CD4-positive, alpha-beta T cell treated with Interleukin-21 for 1 hour (primary cell): Measurements from ENCODE around the gene CSRP1.
A peak's percentile ranks its signal among the peaks of the same experiment; 100 is the strongest.
"Not testable (repeated sequence)": the region's sequence is repeated elsewhere in the genome, so short reads cannot be mapped to it uniquely, and the experiment has no call there.

Experiments
- DNase-seq: peaks from one replicate; pipeline ENCODE4 v3.0.0-alpha.2; 2020

CSRP1 gene

DNA sequence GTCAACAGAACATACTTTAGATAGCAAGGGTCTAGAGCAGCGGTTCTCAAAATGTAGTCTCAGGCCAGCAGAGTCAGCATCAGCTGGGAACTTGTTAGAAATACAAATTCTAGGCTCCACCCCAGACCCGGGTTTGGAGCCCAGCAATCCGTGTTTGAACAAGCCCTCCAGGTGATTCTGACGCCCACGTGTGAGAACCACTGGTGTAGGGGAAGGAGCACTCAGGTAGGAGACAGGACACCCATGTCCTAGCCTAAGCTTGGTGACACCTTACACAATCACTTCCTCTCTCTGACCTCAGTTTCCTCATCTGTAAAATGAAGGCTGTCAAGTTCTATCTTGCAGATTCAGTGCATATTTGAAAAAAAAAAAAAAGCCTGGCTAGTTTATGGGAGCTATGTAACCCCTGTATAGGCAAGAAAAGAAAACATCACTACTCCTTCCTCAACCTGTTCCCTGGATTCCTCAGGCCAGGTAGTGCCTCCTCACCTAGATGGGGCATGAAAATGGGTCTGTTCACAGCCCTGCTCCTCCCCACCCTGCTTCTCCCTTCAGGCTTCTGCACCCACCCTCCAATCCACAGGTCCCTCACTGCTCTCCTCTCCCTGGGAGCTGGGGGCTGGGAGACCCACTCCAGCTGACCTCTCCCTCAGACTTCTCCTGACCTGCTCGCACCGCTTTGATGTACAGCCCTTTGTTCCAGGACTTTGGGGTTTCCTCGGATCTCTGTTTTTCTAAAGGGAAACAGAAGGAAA, 30.8 kb downstream of the CSRP1 start:
- DNase-seq: no peak

DNA sequence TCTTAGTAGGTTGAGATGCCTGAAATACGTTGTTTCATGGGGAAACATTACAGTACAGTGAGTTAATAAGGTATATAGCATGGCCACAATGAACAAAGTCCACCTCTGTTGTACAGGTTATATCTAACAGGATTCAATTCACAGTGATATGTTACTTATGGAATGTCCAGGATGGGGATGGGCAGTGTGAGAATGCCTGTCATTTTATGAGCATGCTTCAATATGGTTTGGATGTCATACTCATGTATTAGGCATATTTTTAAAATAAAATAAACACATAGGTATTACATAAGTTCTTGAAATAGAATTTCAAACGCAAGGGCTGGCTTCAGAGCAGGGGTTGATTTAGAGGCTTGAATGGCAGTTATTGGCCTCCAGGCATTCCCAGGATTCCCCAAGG, 31.8 kb downstream of the CSRP1 start:
- no peak for DNase-seq

DNA sequence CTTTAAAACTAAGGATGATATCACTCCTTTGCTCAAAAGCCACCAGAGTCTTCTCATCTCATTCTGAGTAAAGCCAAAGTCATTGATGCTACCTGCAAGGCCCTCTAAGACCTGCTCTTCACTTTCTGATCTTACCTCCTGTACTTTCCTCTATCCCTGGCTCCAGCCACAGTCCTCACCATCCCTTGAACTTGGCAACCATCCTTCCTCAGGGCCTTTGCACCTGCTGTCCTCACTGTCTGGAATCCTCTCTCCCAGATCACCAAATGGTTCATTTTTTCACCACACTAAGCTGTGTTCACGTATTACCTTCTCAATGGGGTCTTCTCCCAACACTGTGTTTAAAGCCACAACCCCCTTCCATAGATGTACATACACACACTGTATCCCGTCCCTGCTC, 33.6 kb downstream of the CSRP1 start:
- no peak for DNase-seq

DNA sequence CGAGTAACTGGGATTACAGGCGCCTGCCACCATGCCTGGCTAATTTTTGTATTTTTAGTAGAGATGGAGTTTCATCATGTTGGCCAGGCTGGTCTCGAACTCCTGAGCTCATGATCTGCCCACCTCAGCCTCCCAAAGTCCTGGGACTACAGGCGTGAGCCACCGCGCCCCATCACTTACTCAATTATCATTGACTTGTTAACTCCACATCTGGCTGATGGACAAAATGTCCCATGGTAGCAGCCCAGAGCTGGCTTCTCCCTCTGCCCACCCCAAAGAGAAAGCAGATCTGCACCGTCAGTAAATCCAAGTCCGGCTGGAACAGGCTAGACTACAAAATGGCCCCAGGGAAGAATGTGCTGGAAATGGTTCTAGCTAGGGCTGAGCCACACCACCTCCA, 34.6 kb downstream of the CSRP1 start:
- DNase-seq: not testable (repeated sequence)

DNA sequence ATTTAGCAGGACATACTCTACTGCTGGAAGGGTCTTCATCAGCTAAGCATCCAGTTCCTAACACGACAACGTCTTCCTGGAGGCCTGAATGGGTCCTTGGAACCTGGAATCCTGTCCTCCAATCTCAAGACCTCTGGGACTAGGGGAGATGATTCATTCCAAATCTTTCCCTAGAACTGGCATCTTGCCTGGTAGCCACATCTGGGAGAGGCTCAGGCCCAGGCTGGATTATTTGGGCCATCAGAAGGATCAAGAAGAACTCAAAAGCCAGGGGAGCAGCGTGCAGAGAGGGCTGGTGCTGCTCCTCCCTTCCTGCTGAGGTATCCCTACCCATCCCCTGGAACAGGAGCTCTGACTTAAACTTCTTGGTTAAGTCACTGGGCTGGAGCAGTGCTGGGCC, 35.2 kb downstream of the CSRP1 start:
- DNase-seq: no peak

DNA sequence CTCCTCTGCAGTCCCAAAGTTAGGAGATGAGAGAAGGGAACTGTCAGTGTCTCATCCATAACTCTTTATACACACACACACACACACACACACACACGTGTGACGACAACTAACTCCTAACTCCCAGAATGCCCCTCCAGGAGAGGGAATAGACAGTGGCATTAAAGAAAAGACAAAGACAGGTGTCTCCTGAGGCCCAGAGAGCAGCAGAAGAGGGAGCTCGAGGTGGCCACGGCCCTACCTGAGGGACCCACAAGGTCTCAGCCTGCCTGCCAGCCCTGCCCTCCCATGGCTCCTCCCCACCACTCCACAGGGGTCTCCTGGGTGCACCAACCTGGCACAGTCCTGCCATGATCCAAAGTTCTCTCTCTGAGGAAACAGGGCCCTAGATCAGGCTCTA, 36.3 kb downstream of the CSRP1 start:
- DNase-seq: no peak

DNA sequence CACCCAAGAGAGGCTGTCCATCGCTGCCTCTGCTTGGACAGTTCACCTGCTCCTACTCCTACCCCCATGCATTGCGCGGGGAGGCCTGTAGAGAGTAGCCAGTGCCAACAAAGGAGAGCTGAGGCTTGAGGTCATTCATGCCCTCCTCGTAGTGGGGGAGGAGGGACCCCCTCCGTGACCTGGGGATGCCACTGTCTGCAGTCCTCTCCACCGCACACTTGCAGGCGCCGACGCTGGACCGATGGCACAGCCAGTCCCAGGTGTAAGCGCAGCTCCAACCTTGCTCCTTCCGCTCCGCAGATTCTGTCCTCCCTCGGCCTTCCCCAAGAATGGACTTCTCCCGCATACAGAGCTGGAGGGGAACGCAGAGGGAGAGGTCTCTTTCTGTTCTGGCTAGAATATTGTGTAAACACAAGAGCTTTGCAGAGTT, 37.3 kb downstream of the CSRP1 start:
- no peak for DNase-seq

DNA sequence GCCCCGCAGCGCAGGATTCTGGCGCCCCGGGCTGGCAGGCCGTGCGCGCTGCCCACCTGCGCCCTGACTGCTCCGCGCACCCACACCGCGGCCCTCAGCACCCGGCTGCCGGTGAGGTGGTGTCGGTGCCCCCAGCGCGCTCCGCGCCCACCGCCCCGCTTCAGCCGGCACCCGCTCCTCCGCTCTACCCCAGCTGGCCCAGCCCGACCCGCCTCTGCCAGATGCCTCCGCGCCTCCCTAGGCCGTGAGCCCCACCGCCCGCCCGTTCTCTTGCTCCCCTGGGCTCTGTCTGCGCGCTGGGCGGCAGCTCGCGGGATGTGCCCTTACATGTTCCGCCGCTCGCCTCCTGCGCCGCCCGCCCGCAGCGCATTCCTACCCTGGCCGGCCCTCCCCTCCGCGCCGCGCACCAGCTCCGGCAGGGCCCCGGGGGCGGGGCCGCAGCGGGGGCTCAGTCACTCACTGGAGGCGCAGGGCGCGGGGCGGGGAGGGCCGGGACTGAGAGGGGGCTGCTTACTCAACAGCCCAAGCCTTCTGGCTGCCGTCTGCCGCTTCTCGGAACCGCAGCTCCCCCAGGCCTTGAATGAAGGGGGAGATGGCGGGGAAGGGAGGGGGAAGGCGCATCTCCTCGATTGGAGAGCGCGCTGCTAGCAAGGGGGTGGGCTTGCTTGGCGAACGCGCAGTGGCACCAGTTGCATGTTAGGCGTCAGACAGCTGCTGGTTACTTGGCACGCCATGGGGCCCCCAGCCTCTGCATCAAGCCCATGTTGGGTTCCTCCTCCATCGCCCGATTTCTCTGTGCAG, 37.9 kb downstream of the CSRP1 start, which contains the start of gene PHLDA3:
TSS of gene PHLDA3 (minus strand) at position 345 of the 801 bp plus-strand sequence. CDS start 402 bp downstream, outside the sequence.
- DNase-seq: peak; percentile 36

DNA sequence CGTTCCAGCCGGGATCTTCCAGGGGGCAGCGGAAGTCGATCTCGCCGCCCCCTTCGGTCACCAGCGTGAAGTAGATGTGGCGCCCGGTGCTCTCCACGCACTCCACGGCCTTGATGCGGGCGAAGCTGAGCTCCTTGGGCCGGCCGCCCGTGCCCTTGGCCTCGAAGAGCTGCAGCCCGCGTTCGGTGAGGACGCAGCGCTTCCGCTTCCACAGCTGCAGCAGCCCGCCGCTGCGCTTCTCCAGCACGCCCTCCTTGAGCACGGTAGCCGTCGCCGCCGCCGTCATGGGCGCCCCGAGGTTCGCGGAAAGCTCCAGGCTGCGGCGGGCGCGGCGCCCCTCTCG, 38.5 kb downstream of the CSRP1 start:
- DNase-seq: no peak

DNA sequence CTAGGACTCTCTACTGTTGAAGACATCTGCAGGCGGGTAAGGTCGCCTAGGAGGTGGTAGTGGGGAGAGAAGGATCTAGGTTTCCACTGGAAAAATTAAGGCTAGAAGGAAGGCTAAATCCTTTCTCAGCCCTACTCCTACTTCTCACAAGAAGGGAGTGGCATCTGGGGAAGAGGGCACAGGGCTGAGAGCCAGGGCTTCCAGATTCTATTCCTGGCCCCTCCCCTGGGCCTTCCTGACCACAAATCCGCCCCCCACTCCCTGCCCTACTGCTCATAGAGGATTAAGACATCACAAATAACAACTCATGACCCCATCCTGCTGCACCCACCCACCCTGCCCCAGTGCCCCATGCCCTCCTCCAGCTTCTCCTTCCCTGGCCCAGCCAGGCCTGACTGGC, 40.4 kb downstream of the CSRP1 start:
- DNase-seq: no peak

DNA sequence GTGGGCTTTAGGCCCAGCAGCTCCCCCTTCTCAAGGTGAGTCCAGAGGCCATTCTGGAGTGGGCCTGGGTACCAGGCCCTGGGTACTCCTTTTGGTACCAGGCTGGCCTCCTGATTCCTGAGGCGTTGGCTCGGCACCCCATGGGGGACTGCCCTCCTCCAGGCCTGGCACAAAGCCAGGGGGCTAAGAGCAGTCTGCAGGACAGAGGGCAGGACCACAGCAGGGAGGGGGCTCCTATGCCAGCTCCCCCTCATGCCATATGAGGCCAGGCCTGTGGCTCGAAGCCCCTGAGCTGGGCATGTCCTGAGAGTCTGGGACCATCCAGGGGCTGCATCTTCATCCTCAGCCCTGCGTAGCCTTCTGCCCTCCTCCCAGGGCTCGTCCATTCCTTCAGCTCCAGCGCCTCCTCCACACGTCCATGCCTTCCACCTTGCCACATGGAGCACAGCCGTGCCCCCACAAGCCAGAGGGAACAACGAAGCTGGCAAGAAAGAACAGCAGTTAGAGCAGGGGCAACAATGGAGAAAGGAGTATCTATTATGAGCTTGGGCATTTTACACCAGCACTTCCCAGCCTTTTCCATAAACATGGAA, 41.1 kb downstream of the CSRP1 start:
- DNase-seq: no peak

DNA sequence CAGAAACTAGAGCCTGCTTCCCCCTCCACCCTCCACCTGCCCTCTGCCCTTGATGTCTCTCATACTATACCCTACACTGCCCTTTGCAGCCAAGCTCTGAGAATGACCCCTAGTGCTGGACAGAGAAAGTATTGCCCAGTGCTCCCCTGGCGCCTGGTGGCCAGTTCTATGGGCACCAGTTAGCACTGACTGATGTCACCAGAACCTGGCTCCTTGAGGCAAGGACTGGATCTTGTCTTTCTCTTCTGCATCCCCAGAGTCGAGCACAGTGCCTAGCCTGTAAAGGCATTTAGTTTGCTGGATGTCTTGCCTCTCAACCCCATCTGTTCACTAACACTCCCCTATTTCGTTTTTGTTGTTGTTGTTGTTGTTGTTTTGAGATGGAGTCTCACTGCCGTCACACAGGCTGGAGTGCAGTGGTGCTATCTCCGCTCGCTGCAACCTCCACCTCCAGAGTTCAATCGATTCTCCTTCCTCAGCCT, 43.8 kb downstream of the CSRP1 start:
- no peak for DNase-seq

DNA sequence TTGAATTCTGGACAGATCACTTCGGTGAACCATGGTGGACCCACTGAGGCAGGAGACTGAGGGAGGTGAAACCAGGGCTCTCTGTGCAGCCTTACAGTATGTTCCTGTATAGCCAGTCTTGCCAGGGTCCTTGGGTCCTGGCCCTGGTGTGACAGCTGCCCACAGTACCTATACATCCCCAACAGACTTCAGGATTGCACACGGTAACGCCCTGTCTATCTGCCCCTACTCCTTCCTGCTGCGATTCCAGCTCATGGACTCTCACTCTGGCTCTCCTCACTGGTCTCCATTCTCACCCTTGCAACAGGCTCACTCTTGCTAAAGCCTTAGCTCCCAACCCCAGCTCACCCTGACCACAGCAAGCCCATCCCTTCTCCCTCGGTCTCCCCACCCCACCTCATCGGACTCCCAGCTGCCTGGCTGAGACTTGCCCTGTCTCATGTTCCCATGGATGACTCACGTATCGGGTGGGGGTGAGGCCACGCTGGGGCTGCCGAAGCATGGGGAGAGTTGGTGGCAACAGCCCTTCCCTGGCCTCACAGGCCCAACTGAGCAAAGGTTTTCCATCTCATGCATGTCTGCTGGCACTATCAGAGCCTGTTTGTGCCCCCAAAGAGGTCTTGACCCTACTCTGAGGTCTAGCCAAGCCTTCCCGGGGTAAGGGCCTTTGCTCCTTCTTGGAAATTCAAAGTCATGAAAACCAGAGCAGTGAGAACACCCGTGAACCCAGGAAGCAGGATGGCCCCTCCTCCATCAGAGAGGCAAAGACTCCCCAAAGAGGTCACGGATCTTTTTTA, 45.1 kb downstream of the CSRP1 start:
- DNase-seq: no peak

DNA sequence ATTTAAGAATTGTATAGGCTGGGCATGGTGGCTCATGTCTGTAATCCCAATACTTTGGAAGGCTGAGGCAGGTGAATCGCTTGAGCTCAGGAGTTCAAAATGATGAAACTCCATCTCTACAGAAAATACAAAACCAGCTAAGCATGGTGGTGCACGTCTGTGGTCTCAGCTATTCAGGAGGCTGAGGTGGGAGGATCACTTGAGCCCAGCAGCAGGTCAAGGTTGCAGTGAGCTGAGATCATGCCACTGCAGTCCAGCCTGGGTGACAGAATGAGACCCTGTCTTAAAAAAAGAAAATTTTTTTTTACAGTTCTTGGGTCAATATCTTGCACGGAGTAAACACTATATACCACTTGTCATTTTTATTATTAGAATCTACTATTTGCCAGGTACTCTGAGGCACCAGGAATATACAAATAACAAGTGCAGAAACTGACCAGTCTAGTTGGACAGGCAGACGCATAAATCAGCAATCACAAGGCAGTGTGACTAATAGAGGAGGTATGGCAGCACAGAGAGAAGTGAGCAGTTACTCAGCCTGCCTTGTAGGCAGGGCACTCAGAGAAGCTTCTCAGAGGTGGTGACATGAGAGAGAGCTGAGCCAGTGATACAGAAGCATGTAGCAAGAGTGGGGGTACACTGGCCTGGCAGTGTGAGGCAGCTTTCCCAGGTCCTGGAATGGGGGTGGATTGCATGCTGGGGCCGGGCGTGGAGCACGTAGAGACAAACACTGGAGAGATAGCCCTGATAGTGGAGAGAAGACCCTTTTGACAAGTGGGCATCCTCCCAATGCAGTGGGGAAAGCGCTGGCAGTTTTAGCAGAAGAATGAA, 45.9 kb downstream of the CSRP1 start:
- no peak for DNase-seq

DNA sequence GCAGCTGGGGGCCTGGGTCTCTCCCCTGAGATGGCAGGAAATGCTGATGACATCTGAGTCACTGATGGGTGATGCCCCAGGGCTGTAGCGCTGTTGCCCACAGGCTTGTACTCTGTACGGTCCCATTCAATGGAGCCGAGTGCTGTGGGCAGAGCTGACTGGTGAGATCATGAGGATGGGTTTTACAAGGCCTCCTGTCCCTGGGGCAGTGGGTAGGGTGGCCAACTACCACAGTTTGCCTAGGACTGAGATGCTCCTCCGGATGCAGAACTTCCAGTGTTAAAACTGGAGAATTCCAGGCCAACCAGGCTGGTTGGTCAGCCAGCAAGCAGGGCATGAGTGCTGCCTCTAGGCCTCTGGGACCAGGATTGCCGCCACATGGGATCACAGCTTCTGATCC, 47.1 kb downstream of the CSRP1 start:
- no peak for DNase-seq

DNA sequence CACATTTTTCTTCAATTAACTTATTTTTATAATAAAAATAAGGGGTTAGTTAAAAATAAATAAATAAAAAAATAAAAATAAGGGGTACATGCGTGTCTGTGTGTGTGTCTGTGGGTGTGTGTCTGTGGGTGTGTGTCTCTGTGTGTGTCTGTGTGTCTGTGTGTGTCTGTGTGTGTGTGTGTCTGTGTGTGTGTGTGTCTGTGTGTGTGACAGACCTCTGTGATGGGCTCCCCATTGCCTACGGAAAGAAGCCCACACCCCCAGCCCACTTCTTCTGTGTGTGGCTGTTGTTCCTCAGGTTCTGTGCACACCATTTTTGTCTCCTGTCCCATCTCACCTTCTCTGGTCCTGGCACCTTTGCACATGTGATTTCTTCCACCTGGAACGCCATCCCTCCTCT, 47.9 kb downstream of the CSRP1 start:
- DNase-seq: no peak

DNA sequence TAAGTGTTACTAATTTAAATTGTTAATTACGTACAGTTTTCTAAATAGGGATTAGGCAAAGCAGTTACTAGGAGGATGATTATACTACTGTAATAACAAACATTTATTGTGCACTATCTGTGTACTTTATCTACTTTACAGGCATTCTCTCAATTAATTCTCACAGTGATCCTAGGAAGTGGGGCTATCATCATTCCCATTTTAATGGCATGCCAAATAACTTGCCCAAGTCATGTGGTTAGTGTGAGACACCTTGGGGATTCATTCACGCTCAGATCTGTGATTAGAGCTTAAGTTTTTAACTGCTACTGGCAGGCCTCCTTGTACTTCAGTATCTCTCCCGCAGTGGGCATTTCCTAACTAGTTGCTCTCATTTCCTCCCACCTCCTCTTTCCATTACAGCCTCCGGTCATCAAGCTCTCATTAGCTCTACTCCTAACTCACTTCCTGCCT, 49.4 kb downstream of the CSRP1 start:
- DNase-seq: no peak

DNA sequence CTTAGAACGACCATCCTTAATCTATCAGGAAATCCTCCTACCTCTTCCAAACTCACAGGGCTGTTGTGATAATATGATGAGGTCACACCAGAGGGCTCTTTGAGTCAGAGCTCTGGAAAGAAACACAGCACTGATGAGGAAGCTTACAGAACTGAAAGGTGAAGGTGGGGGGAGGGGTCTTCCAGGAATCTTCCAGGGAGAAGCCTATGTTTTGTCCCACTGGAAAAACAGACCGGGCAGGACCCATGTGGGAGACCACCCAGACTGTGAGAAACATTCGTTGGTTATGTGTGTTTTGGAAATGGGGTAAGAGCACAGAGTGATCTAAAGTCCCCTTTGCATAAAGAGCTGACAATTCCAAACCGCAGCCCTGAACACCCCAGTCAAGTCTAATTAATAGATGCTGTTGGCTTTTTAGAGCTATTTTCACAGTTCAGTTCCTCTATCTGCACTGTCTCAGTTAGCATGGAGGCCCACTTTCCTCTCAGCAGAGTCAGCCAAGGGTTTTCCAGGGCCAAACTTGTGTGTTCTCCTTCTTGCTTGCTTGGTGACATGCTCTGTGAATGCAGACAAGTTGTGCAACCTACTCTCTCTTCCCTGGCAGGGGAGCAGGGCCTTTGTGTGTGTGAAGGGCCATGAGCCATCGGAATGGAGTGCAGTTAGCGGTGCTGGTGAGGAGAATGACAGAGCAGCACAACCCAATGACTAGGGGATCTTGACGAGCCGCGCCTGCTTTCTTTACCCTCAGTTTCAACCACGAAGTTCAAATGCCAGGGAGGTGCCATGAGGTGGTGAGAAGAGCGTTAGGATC, 50.2 kb downstream of the CSRP1 start:
- DNase-seq: no peak

DNA sequence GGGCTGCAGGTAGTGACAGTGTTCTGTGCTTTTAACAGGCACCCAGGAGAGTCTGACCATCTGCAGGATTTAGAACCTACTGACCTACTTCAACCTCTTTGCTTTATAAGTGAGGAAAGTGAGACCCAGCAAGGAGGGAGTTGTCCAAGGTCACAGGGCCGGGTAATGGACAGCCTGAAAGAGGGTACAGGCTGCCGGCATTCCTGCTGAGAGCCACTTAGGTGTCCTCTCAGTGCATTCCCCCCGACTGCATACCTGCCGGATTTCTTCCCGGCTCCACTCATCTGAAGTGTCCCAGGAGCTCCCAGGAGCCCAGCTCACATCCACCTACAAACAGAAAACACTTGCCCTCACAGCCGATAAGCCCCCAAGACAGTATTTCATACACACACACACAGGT, 51.8 kb downstream of the CSRP1 start:
- DNase-seq: no peak

DNA sequence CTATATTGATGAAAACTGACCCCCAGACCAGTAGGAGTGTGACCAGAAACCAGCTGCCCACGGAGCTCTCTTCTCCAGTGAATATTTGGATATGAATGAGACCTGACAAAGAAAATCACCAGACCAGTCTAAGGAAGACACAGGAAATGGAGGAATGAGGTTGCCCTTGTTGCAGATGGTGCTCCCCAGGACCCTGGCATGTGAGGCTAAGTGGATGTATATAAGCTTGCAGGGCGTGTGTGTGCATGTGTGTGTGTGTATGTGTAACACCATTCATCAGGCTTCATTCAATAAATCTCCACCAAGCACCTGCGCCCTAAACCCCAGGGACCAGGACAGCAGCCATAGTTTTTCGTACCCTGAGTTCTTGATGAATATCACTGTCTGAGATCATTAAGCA, 52.3 kb downstream of the CSRP1 start:
- no peak for DNase-seq

DNA sequence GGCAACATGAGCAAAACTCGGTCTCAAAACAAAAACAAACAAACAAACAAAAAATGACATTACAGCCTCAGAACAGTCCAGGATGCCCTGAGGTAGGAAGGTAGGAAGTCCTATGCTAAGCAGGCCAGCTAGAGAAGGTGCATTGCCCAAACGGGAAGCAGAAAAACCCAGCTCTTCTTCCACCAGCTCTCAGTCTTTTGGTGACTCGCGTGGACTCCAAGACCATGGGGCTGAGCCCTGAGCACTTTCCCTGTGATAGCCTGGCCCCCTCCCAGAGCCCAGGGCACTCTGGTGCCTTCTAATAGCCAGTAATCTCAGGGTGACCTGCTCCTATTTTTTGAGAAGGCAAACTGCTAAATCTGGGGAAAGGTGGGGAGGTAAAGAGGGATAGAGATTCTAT, 54.1 kb downstream of the CSRP1 start:
- DNase-seq: no peak
